Erythroblast (primary cell): Measurements from ENCODE around the gene MTHFD1L.

Source experiments
- GATA1 ChIP-seq: IDR thresholded peaks from 2 replicates; pipeline ENCODE4 v1.6.1; 2011; ENCODE audit warnings: low read depth, mild to moderate bottlenecking, control low read depth, low read length, moderate library complexity
- POLR2A ChIP-seq: IDR thresholded peaks from 2 replicates; pipeline ENCODE4 v1.6.1; 2011; ENCODE audit warnings: mild to moderate bottlenecking, low read length

DNA sequence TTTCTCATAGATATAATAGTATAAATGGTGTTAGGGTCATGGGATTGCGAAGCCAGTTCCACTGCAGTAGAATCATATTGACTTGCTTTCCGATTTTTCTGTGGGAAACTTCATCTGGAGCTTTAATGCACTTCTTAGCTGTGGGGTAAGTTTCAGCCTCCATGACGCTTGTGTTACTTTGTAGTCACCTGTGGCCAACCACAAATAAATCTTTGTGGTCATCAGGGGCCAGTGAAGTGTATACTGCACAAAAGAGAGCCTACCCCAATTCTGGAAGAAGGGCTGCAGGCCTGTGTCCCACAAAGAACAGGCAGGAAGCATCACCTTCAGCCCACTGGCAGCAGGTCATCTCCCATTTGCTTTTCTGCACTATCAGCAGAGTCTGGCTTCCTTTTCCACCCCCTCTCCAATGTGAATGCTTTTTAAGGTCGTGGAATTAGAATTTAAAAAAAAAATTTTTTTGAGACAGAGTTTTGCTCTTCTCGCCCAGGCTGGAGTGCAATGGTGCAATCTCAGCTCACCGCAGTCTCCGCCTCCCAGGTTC lies 32.0 kb downstream of the MTHFD1L start:
- TF ChIP-seq POLR2A (no peak), GATA1 (no peak)
